GM21723 (cell line): ENCODE measurements around the gene KRTAP10-8.
"Not testable (repeated sequence)": the region's sequence is repeated elsewhere in the genome, so short reads cannot be mapped to it uniquely, and the experiment has no call there.

Source experiments
- ATAC-seq: cut with Tn5 transposase; IDR thresholded peaks from one replicate; pipeline ENCODE4 v1.9.1; 2021; ENCODE audit warnings: mild to moderate bottlenecking, moderate library complexity; ENCODE audit not compliant: unreplicated experiment

Gene KRTAP10-8

DNA sequence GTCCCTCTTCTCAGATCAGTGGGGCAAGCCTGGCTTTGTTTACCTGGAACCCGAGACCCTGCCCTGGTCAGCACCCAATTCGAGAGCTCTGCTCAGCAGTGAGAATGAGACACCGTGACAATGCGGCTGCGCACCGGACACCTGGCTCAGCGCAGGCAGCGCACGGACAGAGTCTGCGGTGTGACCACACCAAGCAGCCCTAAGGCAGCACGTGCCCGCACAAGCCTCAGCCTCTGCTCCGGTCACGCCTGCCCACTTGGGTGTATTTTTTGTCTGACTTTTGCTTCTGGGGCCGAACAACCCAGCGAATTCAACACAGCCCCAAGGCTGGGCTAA is 4.7 kb downstream of the KRTAP10-8 start:
- no peak for ATAC-seq

- ATAC-seq, result no peak
These were observed 5.2 kb downstream of the KRTAP10-8 start for GRCh38 chr21:44617071-44617501.

DNA sequence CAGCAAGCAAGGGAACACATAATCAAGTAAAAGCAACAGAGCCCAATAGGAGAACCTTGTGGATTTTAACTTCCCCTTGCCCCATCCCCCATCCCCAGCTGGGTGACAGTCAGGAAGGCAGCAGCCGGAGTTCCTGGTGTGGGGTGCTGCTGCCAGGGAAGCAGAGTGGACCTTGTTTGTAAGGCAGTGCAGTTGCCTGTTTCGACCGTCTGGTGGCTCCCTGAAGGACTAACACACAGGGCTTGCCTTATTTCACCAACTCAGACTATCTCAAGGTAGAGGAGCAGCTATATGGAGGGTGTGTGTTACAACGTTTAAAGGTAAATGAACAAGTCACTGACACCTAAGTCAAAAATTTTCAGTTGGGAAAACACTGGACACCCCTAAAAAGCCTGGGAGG is 6.6 kb downstream of the KRTAP10-8 start:
- no peak for ATAC-seq

GRCh38 chr21:44618909-44619308 is 7.0 kb downstream of the KRTAP10-8 start:
- ATAC-seq, result no peak

DNA sequence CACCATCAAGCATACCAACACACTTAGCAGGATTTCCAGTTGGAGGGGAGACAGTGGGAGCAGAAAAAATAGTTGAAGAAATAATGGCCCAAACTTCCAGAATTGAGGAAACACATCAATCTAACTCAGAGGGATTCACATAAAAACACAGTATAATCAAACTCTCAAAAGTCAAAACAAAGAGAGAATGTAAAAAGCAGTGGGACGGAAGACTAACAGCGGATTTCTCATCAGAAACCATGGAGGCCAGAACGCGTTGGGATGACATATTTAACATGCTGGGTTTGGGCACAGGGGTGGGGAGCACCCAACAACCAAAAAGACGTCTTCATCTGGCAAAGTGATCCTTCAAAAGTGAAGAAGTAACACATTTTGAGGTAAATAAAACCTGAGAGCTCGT is 8.0 kb downstream of the KRTAP10-8 start:
- ATAC-seq, result no peak

DNA sequence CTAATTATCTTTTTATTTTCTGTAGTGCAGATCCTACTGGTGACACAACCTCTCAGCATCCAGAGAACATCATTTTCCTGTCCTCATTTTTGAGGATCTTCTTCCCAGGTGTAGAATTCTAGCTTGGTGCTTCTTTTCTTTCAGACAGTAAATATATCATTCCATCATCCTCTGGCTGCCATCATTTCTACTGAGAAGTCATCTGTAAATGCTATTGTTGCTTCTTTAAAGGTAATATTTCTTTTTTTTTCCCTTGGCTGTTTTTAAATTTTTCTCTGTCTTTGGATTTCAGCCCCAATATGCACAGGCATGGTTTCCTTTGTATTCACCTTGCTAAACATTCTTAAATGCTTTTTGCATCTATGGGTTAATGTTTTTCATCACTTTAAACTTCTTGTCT is 11.7 kb downstream of the KRTAP10-8 start:
- ATAC-seq, result no peak

DNA sequence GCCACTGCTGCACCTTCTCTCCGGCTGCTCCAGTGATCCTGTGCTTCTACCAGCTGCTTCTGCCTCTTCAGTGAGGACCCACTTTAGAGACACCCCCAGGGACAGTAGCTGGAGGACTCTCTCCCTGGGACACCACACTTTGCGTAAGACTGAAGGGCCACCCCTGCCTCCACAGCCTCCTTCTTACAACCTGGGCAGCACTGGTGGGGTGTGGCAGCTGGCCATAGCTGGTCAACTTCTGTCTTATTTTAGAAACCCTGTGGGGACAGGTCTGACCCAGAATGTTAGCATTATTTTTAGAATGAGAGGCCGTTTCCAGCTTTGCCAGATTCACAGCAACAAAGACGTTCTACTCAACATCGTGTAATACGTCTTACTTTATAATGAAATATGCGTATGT is 13.9 kb downstream of the KRTAP10-8 start:
- ATAC-seq, result no peak

DNA sequence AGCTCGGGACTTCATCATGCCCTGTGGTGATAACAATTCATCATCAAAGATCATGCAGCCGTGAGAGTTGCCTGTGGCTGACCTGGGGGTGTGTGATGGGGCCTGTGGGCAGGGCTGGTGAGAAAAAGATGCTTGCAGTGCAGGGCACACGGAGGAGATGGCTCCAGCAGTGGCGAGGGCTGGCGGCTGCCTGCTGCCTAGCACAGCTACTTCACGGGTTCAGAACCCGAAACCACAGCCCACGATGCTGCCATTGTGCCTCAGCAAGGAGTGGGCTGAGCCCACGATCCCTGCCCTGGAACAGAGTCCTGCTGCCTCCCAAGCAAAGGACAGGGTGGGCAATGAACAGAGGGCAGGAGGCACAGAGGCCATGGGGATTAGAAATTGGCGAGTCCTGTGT is 14.4 kb downstream of the KRTAP10-8 start:
- ATAC-seq, result no peak

- ATAC-seq, result no peak
These were observed 14.8 kb downstream of the KRTAP10-8 start, which contains the start of gene KRTAP10-9 for GRCh38 chr21:44626673-44627143. KRTAP10-9 (plus strand) TSS chr21:44627093; CDS start chr21:44627172, 79 bp downstream.

GRCh38 chr21:44627181-44627822 is 15.4 kb downstream of the KRTAP10-8 start:
- ATAC-seq, result not testable (repeated sequence)

DNA sequence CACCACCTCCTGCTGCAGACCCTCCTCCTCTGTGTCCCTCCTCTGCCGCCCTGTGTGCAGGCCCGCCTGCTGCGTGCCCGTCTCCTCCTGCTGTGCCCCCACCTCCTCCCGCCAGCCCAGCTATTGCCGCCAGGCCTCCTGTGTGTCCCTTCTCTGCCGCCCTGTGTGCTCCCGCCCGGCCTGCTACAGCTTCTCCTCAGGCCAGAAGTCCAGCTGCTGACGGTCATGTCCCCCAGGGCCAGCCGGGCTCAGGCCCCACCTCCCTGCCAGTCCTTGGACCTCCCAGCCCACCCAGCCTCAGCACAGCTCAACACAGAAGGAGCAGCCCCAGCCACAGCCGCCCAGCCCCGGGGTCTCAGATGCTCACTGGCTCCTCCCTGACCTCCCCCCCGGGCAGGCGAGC is 16.0 kb downstream of the KRTAP10-8 start:
- ATAC-seq, result not testable (repeated sequence)

- ATAC-seq, result no peak
These were observed 17.0 kb downstream of the KRTAP10-8 start for GRCh38 chr21:44628707-44629391.

DNA sequence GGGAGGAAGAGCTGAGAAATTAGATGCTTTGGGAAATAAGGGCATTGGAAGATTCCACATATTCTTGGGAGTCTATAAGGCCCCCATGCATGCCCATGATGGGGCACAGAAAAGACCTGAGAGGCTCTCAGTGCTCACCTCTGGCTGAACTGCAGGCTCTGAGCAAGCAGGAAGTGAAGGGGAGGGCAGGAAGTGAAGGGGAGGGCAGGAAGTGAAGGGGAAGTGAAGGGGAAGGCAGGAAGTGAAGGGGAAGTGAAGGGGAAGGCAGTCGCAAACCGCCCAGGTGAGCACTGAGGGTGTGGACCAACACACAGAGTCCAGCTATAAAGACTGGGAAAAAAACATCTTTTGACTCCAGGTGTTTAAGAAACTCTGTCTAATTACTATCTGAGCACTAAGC is 18.6 kb downstream of the KRTAP10-8 start:
- no peak for ATAC-seq

DNA sequence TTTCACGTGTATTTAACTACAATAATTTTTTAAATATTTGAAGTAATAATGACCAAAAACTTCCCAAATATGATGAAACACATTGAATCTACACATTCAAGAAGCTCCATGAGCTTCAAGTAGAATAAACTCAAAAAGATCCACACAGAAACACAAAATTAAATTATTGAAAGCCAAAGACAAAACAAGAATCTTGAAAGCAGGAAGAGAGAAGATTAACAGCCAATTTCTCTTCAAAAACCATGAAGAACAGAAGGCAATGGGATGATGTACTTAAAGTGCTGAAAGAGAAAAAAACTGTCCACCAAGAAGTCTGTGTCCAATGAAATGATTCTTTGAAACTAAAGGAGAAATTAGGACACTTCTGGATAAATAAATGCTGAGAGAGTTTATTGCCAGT is 20.2 kb downstream of the KRTAP10-8 start:
- no peak for ATAC-seq

GRCh38 chr21:44636209-44637017 is 24.5 kb downstream of the KRTAP10-8 start:
- no peak for ATAC-seq

GRCh38 chr21:44637018-44637850 is 25.4 kb downstream of the KRTAP10-8 start, which contains the start of gene KRTAP10-10:
KRTAP10-10 (plus strand) TSS chr21:44637356; CDS start chr21:44637418, 62 bp downstream.
- ATAC-seq, result no peak

DNA sequence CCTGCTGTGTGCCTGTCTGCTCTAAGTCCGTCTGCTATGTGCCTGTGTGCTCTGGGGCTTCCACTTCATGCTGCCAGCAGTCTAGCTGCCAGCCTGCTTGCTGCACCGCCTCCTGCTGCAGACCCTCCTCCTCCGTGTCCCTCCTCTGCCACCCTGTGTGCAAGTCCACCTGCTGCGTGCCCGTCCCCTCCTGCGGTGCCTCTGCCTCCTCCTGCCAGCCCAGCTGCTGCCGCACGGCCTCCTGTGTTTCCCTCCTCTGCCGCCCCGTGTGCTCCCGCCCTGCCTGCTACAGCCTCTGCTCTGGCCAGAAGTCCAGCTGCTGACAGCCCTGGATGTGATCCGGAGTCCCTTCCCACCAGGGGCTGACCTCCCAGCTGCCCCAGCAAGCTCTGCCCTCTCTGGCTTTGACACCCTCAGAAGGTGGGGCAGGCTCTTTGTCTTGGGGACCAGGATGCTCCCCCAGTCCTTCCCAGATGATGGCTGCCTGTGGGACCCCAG is 26.0 kb downstream of the KRTAP10-8 start:
- not testable (repeated sequence) for ATAC-seq

DNA sequence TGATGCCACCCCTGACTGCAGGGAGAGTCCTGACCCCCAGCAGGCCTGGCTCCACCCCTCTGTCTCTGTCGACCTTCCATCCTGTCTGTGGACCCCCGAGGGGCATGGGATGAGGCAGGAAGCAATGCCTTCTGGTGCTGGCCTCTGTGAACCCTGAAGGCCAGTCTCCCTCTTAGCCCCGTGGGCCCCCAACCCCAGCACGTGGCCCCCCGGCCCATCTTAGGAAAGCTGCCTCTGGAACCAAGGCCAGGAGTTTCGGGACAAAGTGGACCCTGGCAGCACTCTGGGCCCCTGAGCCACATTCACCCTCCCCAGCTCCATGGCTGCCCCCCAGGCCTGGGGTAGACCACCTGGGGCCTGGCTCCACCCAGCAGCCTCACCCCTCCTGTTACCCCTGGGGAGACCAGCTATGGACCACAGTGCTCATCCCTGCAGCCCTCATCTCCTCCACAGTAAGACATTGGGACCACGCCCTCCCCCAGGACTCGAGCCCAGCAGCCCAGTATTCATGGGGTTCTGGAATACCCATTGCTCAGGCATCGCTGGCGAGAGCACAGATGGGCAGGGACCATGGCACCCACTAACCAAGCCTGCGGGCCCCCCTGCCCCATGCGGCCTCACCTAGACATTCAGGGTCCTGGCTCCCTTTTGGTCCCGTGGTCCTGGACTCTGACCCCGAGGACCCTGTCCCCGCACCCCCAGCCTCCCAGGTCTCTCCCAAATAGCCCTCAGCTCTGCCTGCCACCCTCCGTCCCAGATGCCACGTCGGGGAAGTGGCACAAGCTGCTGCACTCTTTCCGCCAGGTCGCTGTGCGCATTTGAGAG is 26.8 kb downstream of the KRTAP10-8 start:
- ATAC-seq, result not testable (repeated sequence)

GRCh38 chr21:44639331-44639655 is 27.4 kb downstream of the KRTAP10-8 start:
- no peak for ATAC-seq

- ATAC-seq, result no peak
These were observed 28.9 kb downstream of the KRTAP10-8 start for GRCh38 chr21:44640761-44641160.
